BLaER1 (cell line): ENCODE data around the gene INO80B.

Source experiments
- H3K27ac ChIP-seq: shearing (Covaris generic); formaldehyde crosslinking; 2 replicates; pipeline ENCODE4 v1.8.1; 2022
- H3K27me3 ChIP-seq: shearing (Covaris generic); formaldehyde crosslinking; 2 replicates; pipeline ENCODE4 v1.8.1; 2022
- H3K36me3 ChIP-seq: shearing (Covaris generic); formaldehyde crosslinking; 2 replicates; pipeline ENCODE4 v1.8.1; 2022
- H3K4me1 ChIP-seq: shearing (Covaris generic); formaldehyde crosslinking; 2 replicates; pipeline ENCODE4 v1.8.1; 2022
- H3K4me2 ChIP-seq: shearing (Covaris generic); formaldehyde crosslinking; 2 replicates; pipeline ENCODE4 v1.8.1; 2022
- H3K4me3 ChIP-seq: shearing (Covaris generic); formaldehyde crosslinking; 2 replicates; pipeline ENCODE4 v1.8.1; 2022
- H3K9ac ChIP-seq: shearing (Covaris generic); formaldehyde crosslinking; 2 replicates; pipeline ENCODE4 v1.8.1; 2022
- H3K9me3 ChIP-seq: shearing (Covaris generic); formaldehyde crosslinking; 2 replicates; pipeline ENCODE4 v1.8.1; 2022
- H4K20me1 ChIP-seq: shearing (Covaris generic); formaldehyde crosslinking; 2 replicates; pipeline ENCODE4 v1.8.1; 2022
- Cebpa-rat ChIP-seq: shearing (Covaris generic); IDR thresholded peaks from 2 replicates; pipeline ENCODE4 v1.8.1; 2022

Gene INO80B

DNA sequence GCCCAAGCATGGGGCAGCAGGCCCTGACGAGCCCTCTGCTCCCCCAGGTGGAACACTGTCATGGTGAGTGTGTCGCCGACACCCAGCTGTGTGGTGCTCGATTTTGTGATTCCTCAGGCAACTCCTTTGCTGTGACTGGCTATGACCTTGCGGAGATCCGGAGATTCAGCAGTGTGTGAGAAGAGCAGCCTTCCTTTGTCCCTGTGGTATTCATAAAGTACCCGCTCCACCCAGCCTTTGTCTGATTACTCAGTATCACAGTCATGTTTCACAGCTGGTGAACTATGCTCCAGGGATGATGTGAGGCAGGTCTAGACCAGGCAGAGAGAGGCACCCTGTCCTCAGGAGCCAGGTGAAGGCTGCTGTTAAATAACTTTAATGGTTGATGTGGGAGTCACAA lies 29.4 kb upstream of the INO80B start:
- Histone ChIP-seq H3K36me3 (peaks cover 67% of the 10 kb centered on the region), H3K4me3 (no peak overlapping the region), H3K4me2 (no peak overlapping the region), H3K9ac (no peak overlapping the region), H3K4me1 (peaks cover 25% of the 10 kb centered on the region), H3K9me3 (no peaks in the 10 kb centered on the region), H3K27me3 (peaks cover 4% of the 10 kb centered on the region; the same call in 1 of the 2 replicates), H3K27ac (no peak overlapping the region), H4K20me1 (no peaks in the 10 kb centered on the region)
- no peak for TF ChIP-seq Cebpa-rat

DNA sequence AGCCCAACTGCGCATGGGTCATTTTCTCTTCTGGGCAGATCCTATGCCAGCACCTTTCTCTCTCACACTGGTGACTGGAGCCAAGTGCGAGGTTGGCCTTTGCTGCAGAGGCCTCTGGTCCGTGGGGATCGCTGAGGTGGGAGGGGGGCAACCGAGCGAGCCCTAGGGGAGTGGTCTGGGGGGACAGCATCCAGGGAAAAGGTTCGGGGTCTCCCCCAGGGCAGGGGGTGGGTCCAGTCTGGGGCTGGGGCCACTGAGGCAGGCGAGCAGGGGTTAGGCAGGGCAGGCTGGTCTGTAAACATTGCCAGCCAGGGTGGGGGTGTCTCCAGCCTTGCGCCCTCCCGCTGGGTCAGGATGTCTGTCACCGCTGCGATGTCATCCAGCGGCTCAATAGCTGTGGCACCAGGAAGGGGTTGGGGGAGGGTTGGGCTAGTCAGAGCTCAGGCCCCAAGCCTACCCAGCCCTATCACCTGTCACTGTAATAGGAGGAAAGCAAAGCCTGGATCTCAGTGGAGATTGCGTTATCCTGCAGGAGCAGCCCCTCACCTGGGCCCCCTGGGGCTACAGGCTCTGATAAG lies 28.6 kb upstream of the INO80B start:
- peaks cover 74% of the 10 kb centered on the region for H3K36me3 ChIP-seq
- TF ChIP-seq Cebpa-rat, result no peak
- no peaks in the 10 kb centered on the region for H3K9me3 ChIP-seq
- no peak overlapping the region for H3K27ac ChIP-seq
- no peaks in the 10 kb centered on the region for H4K20me1 ChIP-seq
- no peak overlapping the region for H3K4me2 ChIP-seq
- no peaks in the 10 kb centered on the region for H3K27me3 ChIP-seq
- no peak overlapping the region for H3K4me3 ChIP-seq
- no peak overlapping the region; the same call in 1 of the 2 replicates for H3K9ac ChIP-seq
- H3K4me1 ChIP-seq, result peaks cover 18% of the 10 kb centered on the region

DNA sequence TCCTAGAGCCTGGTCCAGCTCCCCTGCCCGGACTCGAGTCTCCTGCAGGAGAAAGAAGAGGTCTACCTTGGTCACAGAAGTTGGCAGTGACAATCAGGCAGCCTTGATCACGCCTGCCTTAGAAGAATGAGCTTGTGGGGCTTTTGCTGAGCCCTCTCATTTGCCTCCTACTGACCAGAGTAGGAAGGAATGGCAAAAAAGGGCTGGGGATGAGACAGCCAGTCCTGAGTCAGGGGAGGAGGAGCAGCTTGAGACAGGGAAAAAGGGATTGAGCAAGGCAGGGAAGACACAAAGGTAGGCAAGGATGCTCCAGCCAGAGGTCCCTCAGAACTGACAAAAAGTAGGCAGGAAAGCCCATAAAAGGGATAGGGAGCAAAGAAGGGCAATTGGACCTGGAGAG lies 27.3 kb upstream of the INO80B start:
- peaks cover 87% of the 10 kb centered on the region for H3K36me3 ChIP-seq

DNA sequence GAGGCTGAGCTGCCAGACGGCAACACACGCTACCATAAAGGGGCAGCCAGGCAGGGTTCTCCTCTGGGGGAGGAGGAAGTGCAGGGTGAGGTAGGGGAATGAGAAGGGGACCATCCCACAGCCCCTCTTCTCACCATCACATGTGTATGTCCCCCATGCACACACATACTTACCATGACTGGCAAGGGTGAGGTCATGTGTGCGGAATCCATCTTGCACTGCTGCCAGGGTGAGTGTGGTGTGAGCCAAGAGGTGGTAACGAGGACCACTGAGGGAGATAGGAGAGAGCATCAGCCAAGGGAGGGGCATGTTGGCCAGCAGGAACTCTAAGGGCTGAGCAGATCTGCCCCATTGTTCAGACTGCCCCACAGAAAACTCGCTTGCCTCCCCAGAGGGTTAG lies 26.2 kb upstream of the INO80B start:
- no peak overlapping the region for H3K27ac ChIP-seq

More for the DNA sequence above, 27.3 kb upstream of the INO80B start:
- no peak for TF ChIP-seq Cebpa-rat
- Histone ChIP-seq H3K4me2 (no peak overlapping the region), H3K4me1 (peaks cover 11% of the 10 kb centered on the region), H4K20me1 (no peaks in the 10 kb centered on the region), H3K9ac (no peak overlapping the region), H3K9me3 (no peaks in the 10 kb centered on the region), H3K4me3 (no peak overlapping the region), H3K27me3 (no peaks in the 10 kb centered on the region), H3K27ac (no peak overlapping the region)

DNA sequence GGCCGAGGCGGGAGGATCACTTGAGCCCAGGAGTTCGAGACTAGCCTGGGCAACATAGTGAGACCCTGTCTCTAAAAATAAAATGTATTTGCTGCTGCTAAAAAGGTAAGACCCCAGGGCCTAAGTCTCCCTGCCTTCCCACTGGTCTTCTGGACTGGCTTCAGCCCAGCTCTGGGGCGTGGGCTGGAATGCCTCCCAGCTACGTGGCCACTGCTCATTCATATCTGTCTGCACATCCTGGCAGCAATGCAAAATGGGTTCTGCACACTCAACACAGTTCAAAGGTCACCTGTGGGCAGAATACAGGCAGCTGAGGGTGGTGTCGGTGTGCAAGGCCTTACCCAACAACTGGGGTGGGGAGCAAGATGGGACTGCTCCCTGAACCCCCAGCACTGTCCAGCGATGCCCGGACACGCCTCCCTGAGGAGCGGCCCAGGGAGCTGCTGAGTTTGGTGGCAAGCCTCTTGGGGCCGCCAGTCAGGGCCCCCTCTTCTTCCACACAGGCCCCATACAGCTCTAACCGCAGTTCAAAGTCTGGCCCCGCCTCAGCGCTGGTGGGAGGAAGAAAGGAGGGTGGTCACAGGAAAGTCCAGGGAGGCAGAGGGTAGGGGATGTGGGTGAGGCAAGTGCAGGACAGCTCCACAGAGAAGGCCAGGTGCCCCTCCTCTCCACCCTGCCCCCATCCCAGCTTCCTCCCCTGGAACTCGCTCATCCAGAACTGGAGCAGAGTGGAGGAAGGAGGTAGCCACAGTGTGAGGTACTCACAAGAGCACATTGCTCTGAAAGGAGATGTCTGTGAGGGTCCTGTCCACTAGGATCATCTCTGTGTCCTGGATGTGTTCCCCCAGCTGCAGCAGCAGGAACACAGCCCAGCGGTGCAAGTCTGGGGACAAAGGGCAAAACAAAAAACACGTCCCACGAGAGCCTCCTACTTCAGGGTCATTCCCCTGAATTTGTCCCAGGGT lies 25.1 kb upstream of the INO80B start:
- no peaks in the 10 kb centered on the region for H3K27me3 ChIP-seq
- H3K4me1 ChIP-seq, result no peaks in the 10 kb centered on the region
- no peak for TF ChIP-seq Cebpa-rat
- no peaks in the 10 kb centered on the region for H4K20me1 ChIP-seq
- H3K9ac ChIP-seq, result 0 out of 2 replicates have a peak overlapping the region, but pooled peaks have one; percentile 19
- H3K4me3 ChIP-seq, result no peak overlapping the region
- H3K36me3 ChIP-seq, result peaks cover 79% of the 10 kb centered on the region
- H3K9me3 ChIP-seq, result no peaks in the 10 kb centered on the region
- no peak overlapping the region for H3K4me2 ChIP-seq
- H3K27ac ChIP-seq, result no peak overlapping the region

More for the DNA sequence above, 26.2 kb upstream of the INO80B start:
- H3K4me2 ChIP-seq, result no peak overlapping the region
- H3K27me3 ChIP-seq, result no peaks in the 10 kb centered on the region
- H3K9ac ChIP-seq, result no peak overlapping the region
- TF ChIP-seq Cebpa-rat, result no peak
- no peaks in the 10 kb centered on the region for H3K4me1 ChIP-seq
- no peak overlapping the region for H3K4me3 ChIP-seq
- no peaks in the 10 kb centered on the region for H3K9me3 ChIP-seq
- peaks cover 88% of the 10 kb centered on the region for H3K36me3 ChIP-seq
- no peaks in the 10 kb centered on the region for H4K20me1 ChIP-seq

DNA sequence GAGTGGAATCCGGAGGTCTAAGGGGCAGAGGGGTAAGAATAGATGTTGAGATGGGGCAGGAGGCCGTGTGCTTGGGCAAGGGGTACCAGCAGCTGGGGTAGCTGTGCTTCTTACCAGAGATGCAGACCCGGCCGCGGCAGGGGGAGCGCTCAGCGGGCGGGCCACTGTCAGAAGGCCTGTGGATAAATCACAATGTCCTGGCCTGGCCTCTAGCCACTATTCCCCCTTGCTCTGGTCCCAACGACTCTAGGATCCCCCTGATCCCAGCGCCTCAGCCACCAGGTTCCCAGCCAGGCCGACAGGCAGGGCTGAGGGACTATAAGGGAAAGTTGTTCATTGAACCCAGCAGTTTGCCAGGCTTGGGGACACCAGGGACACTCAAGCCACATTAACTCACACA lies 24.4 kb upstream of the INO80B start:
- no peaks in the 10 kb centered on the region for H3K9me3 ChIP-seq
- H4K20me1 ChIP-seq, result no peaks in the 10 kb centered on the region
- peaks cover 72% of the 10 kb centered on the region for H3K36me3 ChIP-seq
- H3K4me1 ChIP-seq, result no peaks in the 10 kb centered on the region
- H3K27me3 ChIP-seq, result no peaks in the 10 kb centered on the region
- no peak overlapping the region for H3K4me2 ChIP-seq
- no peak for TF ChIP-seq Cebpa-rat
- no peak overlapping the region for H3K4me3 ChIP-seq
- H3K27ac ChIP-seq, result no peak overlapping the region
- no peak overlapping the region for H3K9ac ChIP-seq

DNA sequence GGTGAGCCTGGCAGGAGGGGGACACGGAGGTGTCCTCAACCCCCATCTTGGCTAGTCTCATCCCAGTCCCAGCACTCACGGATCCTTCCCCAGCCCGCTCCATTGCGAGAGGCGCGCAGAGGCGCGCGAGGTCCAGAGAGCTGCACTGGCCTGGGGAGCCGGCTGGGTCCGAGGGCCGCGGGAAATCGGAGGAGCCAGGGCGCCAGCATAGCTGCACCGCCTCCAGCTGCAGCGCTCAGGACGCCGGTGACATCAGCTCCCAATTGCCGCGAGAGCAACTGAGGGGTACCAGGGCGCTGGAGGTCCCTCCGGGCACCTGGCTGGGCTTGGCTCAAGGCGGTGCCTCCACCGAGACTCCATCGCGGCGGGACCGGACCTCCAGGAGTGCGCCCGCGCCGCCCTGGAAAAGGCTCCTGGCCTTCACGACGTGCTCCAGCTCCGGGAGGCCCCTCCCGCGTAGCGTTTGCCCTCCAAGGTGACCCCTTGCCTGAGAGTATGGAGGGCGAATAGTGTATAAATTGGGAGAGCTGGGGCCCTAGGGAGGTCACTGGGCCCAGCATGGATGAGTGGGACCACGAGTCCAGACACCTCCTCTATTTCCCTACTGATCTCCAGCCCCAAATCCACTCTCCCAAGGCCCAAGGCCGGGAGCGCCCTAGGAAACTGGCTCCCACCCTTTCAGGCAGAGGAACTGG lies 18.6 kb upstream of the INO80B start:
- no peak overlapping the region for H3K4me3 ChIP-seq
- no peak for TF ChIP-seq Cebpa-rat
- peaks cover 8% of the 10 kb centered on the region for H3K27me3 ChIP-seq
- no peaks in the 10 kb centered on the region for H4K20me1 ChIP-seq
- H3K27ac ChIP-seq, result peak overlapping the region; percentile 44; the same call in 1 of the 2 replicates
- peak overlapping the region; percentile 99 for H3K4me2 ChIP-seq
- H3K36me3 ChIP-seq, result peaks cover 14% of the 10 kb centered on the region
- no peaks in the 10 kb centered on the region for H3K9me3 ChIP-seq
- peaks cover 55% of the 10 kb centered on the region for H3K4me1 ChIP-seq
- no peak overlapping the region for H3K9ac ChIP-seq

DNA sequence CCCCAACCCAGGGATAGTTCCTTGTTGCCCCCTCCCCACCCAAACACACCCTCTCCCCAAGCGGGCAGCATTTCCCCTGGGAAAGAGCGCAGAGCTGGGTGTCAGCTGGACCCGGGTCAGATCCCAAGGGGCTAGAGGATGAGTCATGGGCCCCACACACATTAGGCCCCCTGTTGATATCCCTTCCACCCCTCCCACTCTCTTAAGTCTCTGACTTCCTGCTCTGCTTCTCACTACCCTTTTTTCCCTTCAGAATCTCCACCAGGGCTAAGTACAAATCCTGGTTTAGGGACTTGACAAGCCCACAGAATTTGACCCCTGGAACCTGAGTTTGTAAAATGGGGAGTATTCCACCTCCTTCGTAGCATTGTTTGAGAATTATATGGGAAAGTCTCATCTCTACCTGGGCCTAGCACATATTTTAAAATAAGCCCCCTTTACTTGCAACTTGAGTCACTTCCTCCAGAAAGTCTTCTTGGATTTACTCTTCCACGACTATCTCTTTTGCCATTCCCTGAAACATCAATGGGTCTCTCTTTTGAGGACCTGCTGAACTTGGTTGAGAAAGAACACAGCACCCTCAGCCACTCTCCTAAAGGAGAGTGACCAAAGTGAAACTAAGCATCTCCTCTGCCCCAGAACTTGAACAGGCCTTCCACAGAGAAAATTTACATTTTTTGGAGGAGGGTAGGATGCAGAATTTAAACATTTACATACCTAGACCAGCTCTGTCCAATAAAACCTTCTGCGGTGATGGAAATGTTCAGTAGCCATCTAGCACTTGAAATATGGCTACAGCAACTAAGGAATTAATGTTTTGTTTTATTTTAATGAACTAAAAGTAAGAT lies 17.8 kb upstream of the INO80B start:
- TF ChIP-seq Cebpa-rat, result no peak
- H4K20me1 ChIP-seq, result no peaks in the 10 kb centered on the region
- peak overlapping the region; percentile 44 for H3K27ac ChIP-seq
- peaks cover 6% of the 10 kb centered on the region for H3K9me3 ChIP-seq
- H3K9ac ChIP-seq, result no peak overlapping the region
- H3K4me3 ChIP-seq, result no peak overlapping the region
- peaks cover 6% of the 10 kb centered on the region for H3K36me3 ChIP-seq
- peaks cover 16% of the 10 kb centered on the region for H3K27me3 ChIP-seq
- peak overlapping the region; percentile 99 for H3K4me2 ChIP-seq
- peaks cover 58% of the 10 kb centered on the region for H3K4me1 ChIP-seq

DNA sequence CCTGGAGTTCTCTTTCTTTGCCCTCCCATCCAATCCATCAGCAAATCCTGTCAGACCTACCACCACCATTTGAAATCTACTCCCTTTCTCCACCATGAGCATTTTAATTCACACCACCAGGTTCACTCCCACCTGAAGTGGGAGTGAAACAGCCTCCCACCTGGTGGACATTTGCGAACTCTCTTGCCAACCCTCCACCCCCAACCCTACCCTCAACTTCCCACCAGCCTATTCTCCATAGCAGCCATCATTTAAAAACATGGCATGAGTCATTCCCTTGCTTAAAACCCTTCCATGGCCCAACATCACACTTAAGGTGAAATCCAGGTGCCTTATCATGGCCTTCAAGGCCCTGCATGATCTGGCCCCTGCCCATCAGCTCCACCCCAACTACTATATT lies 16.6 kb upstream of the INO80B start:
- H3K9ac ChIP-seq, result no peak overlapping the region
- H3K4me1 ChIP-seq, result peaks cover 59% of the 10 kb centered on the region
- no peak overlapping the region for H3K4me3 ChIP-seq
- peaks cover 6% of the 10 kb centered on the region for H3K9me3 ChIP-seq
- TF ChIP-seq Cebpa-rat, result no peak
- peak overlapping the region; percentile 99 for H3K4me2 ChIP-seq
- no peaks in the 10 kb centered on the region for H3K36me3 ChIP-seq
- no peaks in the 10 kb centered on the region for H4K20me1 ChIP-seq
- peaks cover 23% of the 10 kb centered on the region for H3K27me3 ChIP-seq
- H3K27ac ChIP-seq, result no peak overlapping the region
